CD4-positive, CD25-positive, alpha-beta regulatory T cell (primary cell): ENCODE measurements around the gene WARS2. TPM values are rescaled to one million over a fixed set of nuclear protein-coding genes. Genes with fewer than 3 reads are reported as not detected.

ENCODE experiments used
- ATAC-seq, 2 donors: fragments of 150-1000 bp; cut with Tn5 transposase; one replicate each; pipeline ENCODE4 v1.10.0; 2021; ENCODE audit warnings: low read depth in 2 of 2, moderate number of reproducible peaks in 2 of 2, moderate library complexity in 1 of 2
- DNase-seq, 3 donors: peaks; one replicate each; pipeline versions ENCODE4 v3.0.0 to v3.0.0-alpha.2; 2012 to 2022; ENCODE audit warnings: mixed read lengths in 1 of 3
- H3K27ac ChIP-seq: one replicate; pipeline ENCODE4 v1.7.0; 2013; ENCODE audit warnings: mild to moderate bottlenecking, low read length; ENCODE audit not compliant: insufficient read depth, poor library complexity, severe bottlenecking
- H3K27me3 ChIP-seq: one replicate; pipeline ENCODE4 v1.7.0; 2013; ENCODE audit warnings: low read length; ENCODE audit not compliant: control insufficient read depth, insufficient read depth
- H3K36me3 ChIP-seq: one replicate; pipeline ENCODE4 v1.7.0; 2013; ENCODE audit warnings: mild to moderate bottlenecking, low read length, moderate library complexity; ENCODE audit not compliant: control insufficient read depth, insufficient read depth
- H3K4me1 ChIP-seq: 2 replicates; pipeline ENCODE4 v1.7.0; 2013; ENCODE audit warnings: mild to moderate bottlenecking, low read length; ENCODE audit not compliant: insufficient read depth, control insufficient read depth, poor library complexity, severe bottlenecking
- H3K4me3 ChIP-seq: one replicate; pipeline ENCODE4 v1.7.0; 2013; ENCODE audit warnings: low read depth, mild to moderate bottlenecking, low read length, moderate library complexity
- H3K9me3 ChIP-seq, 2 experiments: 1 replicate in 1 of 2; 2 replicates in 1 of 2; pipeline ENCODE4 v1.7.0; 2013; ENCODE audit warnings: low read length in 2 of 2, mild to moderate bottlenecking in 1 of 2, moderate library complexity in 1 of 2; ENCODE audit not compliant: control insufficient read depth in 2 of 2
- H3K27ac Mint-ChIP-seq, 3 donors: one replicate each; pipeline ENCODE4 v1.8.0; 2020 to 2022; ENCODE audit warnings: mild to moderate bottlenecking in 3 of 3, mixed read lengths in 3 of 3, moderate library complexity in 2 of 3
- H3K27me3 Mint-ChIP-seq: one replicate; pipeline ENCODE4 v1.8.0; 2022; ENCODE audit warnings: mild to moderate bottlenecking, mixed read lengths
- H3K36me3 Mint-ChIP-seq: one replicate; pipeline ENCODE4 v1.8.0; 2020; ENCODE audit warnings: mixed read lengths
- H3K4me1 Mint-ChIP-seq, 4 donors: one replicate each; pipeline ENCODE4 v1.8.0; 2020 to 2022; ENCODE audit warnings: mixed read lengths in 4 of 4, mild to moderate bottlenecking in 1 of 4
- H3K4me3 Mint-ChIP-seq, 4 donors: one replicate each; pipeline ENCODE4 v1.8.0; 2020 to 2022; ENCODE audit warnings: mild to moderate bottlenecking in 4 of 4, mixed read lengths in 4 of 4, moderate library complexity in 3 of 4
- H3K9me3 Mint-ChIP-seq, 7 donors: one replicate each; pipeline ENCODE4 v1.8.0; 2020 to 2022; ENCODE audit warnings: mixed read lengths in 7 of 7, mild to moderate bottlenecking in 3 of 7, moderate library complexity in 2 of 7
- polyA plus RNA-seq, 4 donors: library from polyadenylated mRNA; unstranded; fragments of 300-500 nt; fragmentation: Illumina TruSeq; gene quantifications; one replicate each; pipeline ENCODE4 v1.2.3, GENCODE V29; 2021
- total RNA-seq: library from RNA; stranded (reverse); gene quantifications from one replicate; pipeline ENCODE4 v1.2.3, GENCODE V29; 2022

Gene WARS2
- total and polyA plus RNA-seq, 5 donors from 2014 or later: 13.9 to 23.0 (median 16.9) TPM

GRCh38 chr1:118990513-118991152 lies 149.8 kb downstream of the WARS2 start:
- Histone ChIP-seq H3K36me3 (no peaks in the 10 kb centered on the region), H3K4me1 (no peaks in the 10 kb centered on the region), H3K27me3 (peaks cover 50% of the 10 kb centered on the region), H3K9me3 (no peaks in the 10 kb centered on the region), H3K4me3 (no peak overlapping the region), H3K27ac (no peak overlapping the region)
- ATAC-seq: no peak
- Mint-ChIP-seq H3K4me3 (no peak overlapping the region), H3K4me1 (peaks cover 2 to 28% (median 9%) of the 10 kb centered on the region in 4 donors), H3K27ac (no peak overlapping the region), H3K9me3 (peaks cover 0 to 14% (median 2%) of the 10 kb centered on the region in 7 donors), H3K36me3 (no peaks in the 10 kb centered on the region), H3K27me3 (peaks cover 93% of the 10 kb centered on the region)
- DNase-seq: no peak

- peaks cover 93% of the 10 kb centered on the region for H3K27me3 Mint-ChIP-seq
- no peak for DNase-seq
- no peaks in the 10 kb centered on the region for H3K36me3 ChIP-seq
- no peaks in the 10 kb centered on the region for H3K4me1 ChIP-seq
- no peaks in the 10 kb centered on the region for H3K36me3 Mint-ChIP-seq
- H3K9me3 ChIP-seq: no peaks in the 10 kb centered on the region
- peaks cover 45% of the 10 kb centered on the region for H3K27me3 ChIP-seq
- no peak overlapping the region for H3K27ac ChIP-seq
- H3K9me3 Mint-ChIP-seq: peaks cover 0 to 14% (median 2%) of the 10 kb centered on the region in 7 donors
- H3K4me3 Mint-ChIP-seq: no peak overlapping the region
- no peak overlapping the region for H3K27ac Mint-ChIP-seq
- peaks cover 4 to 35% (median 12%) of the 10 kb centered on the region in 4 donors for H3K4me1 Mint-ChIP-seq
- H3K4me3 ChIP-seq: no peak overlapping the region
- no peak for ATAC-seq
Measured at GRCh38 chr1:118989878-118990378, 150.5 kb downstream of the WARS2 start.

GRCh38 chr1:118989006-118989815 lies 151.2 kb downstream of the WARS2 start:
- Mint-ChIP-seq H3K4me1 (peaks cover 4 to 39% (median 15%) of the 10 kb centered on the region in 4 donors), H3K36me3 (no peaks in the 10 kb centered on the region), H3K27ac (no peak overlapping the region), H3K9me3 (peaks cover 0 to 14% (median 2%) of the 10 kb centered on the region in 7 donors), H3K4me3 (peak overlapping the region in 1 of 4 donors; percentile 39), H3K27me3 (peaks cover 93% of the 10 kb centered on the region)
- DNase-seq (no peak), ATAC-seq (no peak)
- no peaks in the 10 kb centered on the region for H3K4me1 ChIP-seq
- H3K36me3 ChIP-seq: no peaks in the 10 kb centered on the region
- no peak overlapping the region for H3K27ac ChIP-seq
- no peaks in the 10 kb centered on the region for H3K9me3 ChIP-seq
- peaks cover 43% of the 10 kb centered on the region for H3K27me3 ChIP-seq
- H3K4me3 ChIP-seq: no peak overlapping the region

DNA sequence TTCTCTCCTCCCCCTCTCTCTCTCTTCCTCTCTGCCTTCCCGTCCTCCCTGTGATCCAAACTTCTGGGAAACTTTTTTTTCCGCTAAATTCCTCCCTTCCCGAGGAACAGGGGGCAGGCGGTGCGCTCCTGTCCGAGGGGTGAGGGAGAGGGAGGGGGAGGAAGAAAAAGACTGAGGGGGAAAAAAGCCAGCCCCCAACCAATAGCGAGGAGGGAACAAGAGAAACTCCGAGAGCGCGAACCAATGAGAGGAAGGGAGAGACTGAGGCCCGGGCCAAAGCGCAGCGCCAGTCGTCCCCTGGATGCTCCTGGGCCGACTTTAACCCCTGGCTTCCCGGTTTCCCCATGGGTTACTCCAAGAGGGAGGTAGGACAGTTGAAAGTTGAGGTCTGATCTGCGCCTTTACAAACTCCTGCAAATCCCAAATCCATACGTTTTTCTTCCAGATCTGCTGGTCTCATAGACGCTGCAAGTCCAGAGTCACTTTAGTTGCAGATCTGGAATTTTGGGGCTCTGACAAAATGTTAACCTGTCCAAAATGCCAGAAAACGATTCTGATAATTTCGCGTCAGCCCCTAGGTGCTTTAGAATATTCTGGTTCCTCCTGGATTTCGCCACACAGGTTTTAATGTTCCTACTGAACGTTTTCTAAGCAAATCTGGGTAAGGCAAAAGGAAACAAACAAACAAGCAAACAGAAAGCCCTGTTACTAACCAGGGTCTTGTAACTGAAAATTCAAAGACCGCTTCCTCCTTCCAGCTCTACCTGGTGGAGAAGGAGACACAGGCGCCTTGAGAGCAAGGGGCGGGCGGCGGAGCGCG lies 152.1 kb downstream of the WARS2 start, which contains the start of gene TBX15:
TBX15 (minus strand) TSS at position 158 of the 820 bp plus-strand sequence. CDS start 548 bp downstream, outside the sequence.
- Mint-ChIP-seq H3K4me1 (peaks cover 4 to 47% (median 16%) of the 10 kb centered on the region in 4 donors), H3K27ac (no peak within 1 kb of the TSS), H3K9me3 (peaks cover 0 to 14% (median 0%) of the 10 kb centered on the region in 7 donors), H3K4me3 (peak within 1 kb of the TSS in 3 of 4 donors; percentile 19 to 76 (median 74)), H3K36me3 (no peaks in the 10 kb centered on the region), H3K27me3 (peaks cover 93% of the 10 kb centered on the region)
- no peak within 1 kb of the TSS for H3K27ac ChIP-seq
- no peak for ATAC-seq
- H3K4me3 ChIP-seq: no peak within 1 kb of the TSS
- no peaks in the 10 kb centered on the region for H3K36me3 ChIP-seq
- H3K27me3 ChIP-seq: peaks cover 41% of the 10 kb centered on the region
- DNase-seq: no peak
- no peaks in the 10 kb centered on the region for H3K9me3 ChIP-seq
- no peaks in the 10 kb centered on the region for H3K4me1 ChIP-seq

DNA sequence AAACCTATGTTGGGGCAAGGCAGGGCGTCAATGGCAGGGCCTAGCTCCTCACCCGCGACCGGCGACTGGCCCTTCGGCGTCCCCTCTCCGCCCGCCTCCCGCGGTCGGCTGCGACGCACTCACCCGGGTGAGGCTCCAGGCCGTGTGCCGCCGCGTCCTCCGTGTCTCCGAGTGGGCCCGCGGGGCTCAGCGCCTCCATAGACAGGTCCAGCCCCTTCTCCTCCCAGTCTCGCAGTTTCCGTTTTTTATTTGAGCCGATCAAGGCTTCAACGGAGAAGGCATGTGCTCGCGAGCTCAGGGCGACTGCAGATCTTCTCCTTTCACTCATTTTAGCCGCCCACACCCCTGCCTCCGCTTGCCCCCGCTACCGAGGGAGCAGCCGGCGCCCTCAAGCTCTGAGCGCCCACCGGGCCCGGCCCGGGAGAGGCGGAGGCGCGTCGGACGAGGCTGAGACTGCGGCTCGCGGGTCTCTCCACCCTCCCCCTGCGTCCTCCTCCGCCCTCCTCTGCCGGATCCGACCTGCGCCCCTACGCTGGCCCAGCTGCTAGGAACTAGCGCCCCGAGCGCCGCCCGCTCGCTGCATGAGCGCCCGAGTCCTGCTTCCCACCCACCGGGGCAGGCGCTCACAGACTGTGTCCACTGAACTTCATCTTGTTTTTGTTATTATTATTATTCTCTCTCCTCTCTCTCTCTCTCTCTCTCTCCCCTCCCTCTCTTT lies 152.8 kb downstream of the WARS2 start:
- Mint-ChIP-seq H3K4me3 (peak overlapping the region in 1 of 4 donors; percentile 74), H3K36me3 (no peaks in the 10 kb centered on the region), H3K4me1 (peaks cover 4 to 47% (median 16%) of the 10 kb centered on the region in 4 donors), H3K27me3 (peaks cover 97% of the 10 kb centered on the region), H3K27ac (no peak overlapping the region), H3K9me3 (peaks cover 0 to 15% (median 0%) of the 10 kb centered on the region in 7 donors)
- Histone ChIP-seq H3K36me3 (no peaks in the 10 kb centered on the region), H3K27me3 (peaks cover 45% of the 10 kb centered on the region), H3K4me1 (no peaks in the 10 kb centered on the region), H3K9me3 (peaks cover 0 to 4% of the 10 kb centered on the region in 2 experiments), H3K27ac (no peak overlapping the region), H3K4me3 (no peak overlapping the region)
- ATAC-seq: no peak
- DNase-seq: no peak

- Histone ChIP-seq H3K36me3 (no peaks in the 10 kb centered on the region), H3K4me3 (no peak overlapping the region), H3K27ac (no peak overlapping the region), H3K27me3 (peaks cover 46% of the 10 kb centered on the region), H3K4me1 (no peaks in the 10 kb centered on the region), H3K9me3 (peaks cover 0 to 4% of the 10 kb centered on the region in 2 experiments)
- Mint-ChIP-seq H3K4me1 (peaks cover 4 to 47% (median 16%) of the 10 kb centered on the region in 4 donors), H3K27ac (no peak overlapping the region), H3K36me3 (no peaks in the 10 kb centered on the region), H3K9me3 (peaks cover 0 to 13% (median 0%) of the 10 kb centered on the region in 7 donors), H3K4me3 (peak overlapping the region in 3 of 4 donors; percentile 5 to 76 (median 74)), H3K27me3 (peaks cover 97% of the 10 kb centered on the region)
- ATAC-seq (no peak), DNase-seq (no peak)
Measured at GRCh38 chr1:118986555-118987467, 153.6 kb downstream of the WARS2 start.
